H9 (cell line): ENCODE data around the gene CDC37L1. TPM values are rescaled to one million over a fixed set of nuclear protein-coding genes. Genes with fewer than 3 reads are reported as not detected.

ENCODE experiments used
- DNase-seq: peaks from one replicate; pipeline ENCODE4 v3.0.0-alpha.2; 2017
- H2AFZ ChIP-seq: one replicate; pipeline ENCODE4 v1.6.1; 2013; ENCODE audit warnings: mild to moderate bottlenecking, low read length, control low read depth, moderate library complexity
- H2AK5ac ChIP-seq: 2 replicates; pipeline ENCODE4 v1.6.1; 2013; ENCODE audit warnings: low read length, control low read depth, mixed read lengths; ENCODE audit not compliant: insufficient read length
- H2BK120ac ChIP-seq: one replicate; pipeline ENCODE4 v1.6.1; 2013; ENCODE audit warnings: low read depth, mild to moderate bottlenecking, low read length, control low read depth, inconsistent platforms; ENCODE audit not compliant: poor library complexity, severe bottlenecking
- H2BK12ac ChIP-seq: 2 replicates; pipeline ENCODE4 v1.6.1; 2013; ENCODE audit warnings: low read length, control low read depth, mixed read lengths, low read depth; ENCODE audit not compliant: insufficient read length
- H2BK15ac ChIP-seq: 2 replicates; pipeline ENCODE4 v1.6.1; 2013; ENCODE audit warnings: low read depth, low read length, control low read depth
- H2BK20ac ChIP-seq: one replicate; pipeline ENCODE4 v1.6.1; 2013; ENCODE audit warnings: low read depth, mild to moderate bottlenecking, low read length, control low read depth, inconsistent platforms; ENCODE audit not compliant: poor library complexity, severe bottlenecking
- H2BK5ac ChIP-seq: 2 replicates; pipeline ENCODE4 v1.6.1; 2013; ENCODE audit warnings: low read length, control low read depth, mixed read lengths; ENCODE audit not compliant: insufficient read length
- H3K14ac ChIP-seq: 2 replicates; pipeline ENCODE4 v1.6.1; 2013; ENCODE audit warnings: low read length, control low read depth; ENCODE audit not compliant: insufficient read depth
- H3K18ac ChIP-seq: 2 replicates; pipeline ENCODE4 v1.6.1; 2013; ENCODE audit warnings: low read depth, mild to moderate bottlenecking, mixed read lengths, low read length, control low read depth; ENCODE audit not compliant: insufficient read length
- H3K23ac ChIP-seq: 2 replicates; pipeline ENCODE4 v1.6.1; 2013; ENCODE audit warnings: low read length, control low read depth, mixed read lengths, low read depth; ENCODE audit not compliant: insufficient read length
- H3K23me2 ChIP-seq: 2 replicates; pipeline ENCODE4 v1.6.1; 2013; ENCODE audit warnings: low read depth, mild to moderate bottlenecking, mixed read lengths, low read length, control low read depth; ENCODE audit not compliant: insufficient read length, poor library complexity, severe bottlenecking
- H3K27ac ChIP-seq: 2 replicates; pipeline ENCODE4 v1.5.1; 2013; ENCODE audit warnings: low read length, control low read depth, mixed read lengths, low read depth; ENCODE audit not compliant: insufficient read length
- H3K27me3 ChIP-seq: 2 replicates; pipeline ENCODE4 v1.6.1; 2013; ENCODE audit warnings: low read length, control low read depth, inconsistent platforms; ENCODE audit not compliant: insufficient read depth
- H3K4ac ChIP-seq: 2 replicates; pipeline ENCODE4 v1.6.1; 2013; ENCODE audit warnings: low read depth, mild to moderate bottlenecking, control low read depth, inconsistent platforms, low read length, moderate library complexity
- H3K4me1 ChIP-seq: 2 replicates; pipeline ENCODE4 v1.6.1; 2013; ENCODE audit warnings: low read length, control low read depth, inconsistent platforms; ENCODE audit not compliant: insufficient read depth
- H3K4me2 ChIP-seq: 2 replicates; pipeline ENCODE4 v1.6.1; 2013; ENCODE audit warnings: low read length, control low read depth, mixed read lengths; ENCODE audit not compliant: insufficient read length, insufficient read depth
- H3K56ac ChIP-seq: 2 replicates; pipeline ENCODE4 v1.6.1; 2013; ENCODE audit warnings: low read depth, mild to moderate bottlenecking, mixed read lengths, low read length, control low read depth; ENCODE audit not compliant: insufficient read length
- H3K79me1 ChIP-seq: 2 replicates; pipeline ENCODE4 v1.6.1; 2013; ENCODE audit warnings: low read depth, mild to moderate bottlenecking, moderate library complexity, low read length, control low read depth, inconsistent platforms; ENCODE audit not compliant: insufficient read depth, poor library complexity, severe bottlenecking
- H3K79me2 ChIP-seq: 2 replicates; pipeline ENCODE4 v1.6.1; 2013; ENCODE audit warnings: low read length, control low read depth, inconsistent platforms; ENCODE audit not compliant: insufficient read depth
- H3K9ac ChIP-seq: 2 replicates; pipeline ENCODE4 v1.6.1; 2013; ENCODE audit warnings: low read length, control low read depth, mixed read lengths; ENCODE audit not compliant: insufficient read length; ENCODE audit errors: extremely low read depth
- H3K9me3 ChIP-seq: one replicate; pipeline ENCODE4 v1.6.1; 2013; ENCODE audit warnings: low read depth, low read length, inconsistent platforms; ENCODE audit not compliant: control insufficient read depth
- H3T11ph ChIP-seq: one replicate; pipeline ENCODE4 v1.6.1; 2013; ENCODE audit warnings: mild to moderate bottlenecking, low read length, control low read depth, inconsistent platforms
- H4K20me1 ChIP-seq: one replicate; pipeline ENCODE4 v1.6.1; 2013; ENCODE audit not compliant: control insufficient read depth, insufficient read length, insufficient read depth
- H4K5ac ChIP-seq: 2 replicates; pipeline ENCODE4 v1.6.1; 2013; ENCODE audit warnings: low read depth, mild to moderate bottlenecking, mixed read lengths, low read length, control low read depth; ENCODE audit not compliant: insufficient read length
- H4K8ac ChIP-seq: replicated peaks from 2 replicates; pipeline ENCODE4 v1.6.1; 2013; ENCODE audit warnings: low read length, control low read depth, mixed read lengths, low read depth; ENCODE audit not compliant: insufficient read length
- H4K91ac ChIP-seq: 2 replicates; pipeline ENCODE4 v1.6.1; 2013; ENCODE audit warnings: low read depth, mild to moderate bottlenecking, moderate library complexity, mixed read lengths, low read length, control low read depth; ENCODE audit not compliant: insufficient read length
- H3K27ac Mint-ChIP-seq, 3 experiments: 2 replicates in 2 of 3; 3 replicates in 1 of 3; pipeline ENCODE4 v1.8.0; 2020 to 2021; ENCODE audit warnings: mixed read lengths in 3 of 3, mild to moderate bottlenecking in 1 of 3, moderate library complexity in 1 of 3
- H3K27me3 Mint-ChIP-seq: 2 replicates; pipeline ENCODE4 v1.8.0; 2021; ENCODE audit warnings: low read depth, mild to moderate bottlenecking, moderate library complexity, mixed read lengths
- H3K36me3 Mint-ChIP-seq, 3 experiments: 2 replicates in 2 of 3; 3 replicates in 1 of 3; pipeline ENCODE4 v1.8.0; 2020 to 2021; ENCODE audit warnings: low read depth in 3 of 3, mixed read lengths in 3 of 3; ENCODE audit not compliant: insufficient read depth in 1 of 3
- H3K4me1 Mint-ChIP-seq, 2 experiments: 2 replicates each; pipeline ENCODE4 v1.8.0; 2020; ENCODE audit warnings: mixed read lengths in 2 of 2
- H3K4me3 Mint-ChIP-seq, 2 experiments: 2 replicates in 1 of 2; 3 replicates in 1 of 2; pipeline ENCODE4 v1.8.0; 2020 to 2021; ENCODE audit warnings: mild to moderate bottlenecking in 2 of 2, mixed read lengths in 2 of 2, moderate library complexity in 1 of 2
- H3K9me3 Mint-ChIP-seq, 2 experiments: 2 replicates in 1 of 2; 3 replicates in 1 of 2; pipeline ENCODE4 v1.8.0; 2020; ENCODE audit warnings: mild to moderate bottlenecking in 2 of 2, mixed read lengths in 2 of 2, moderate library complexity in 1 of 2
- CTCF ChIP-seq: fragments of 200-600 bp; sonication (generic); conservative IDR thresholded peaks from 3 replicates; pipeline ENCODE4 v1.8.0; 2021; ENCODE audit warnings: antibody characterized with exemption, mild to moderate bottlenecking
- WGBS: extraction: QIAGEN DNeasy Blood & Tissue Kit; methylation state at CpG from one replicate; pipeline ENCODE4 v1.1.7; 2013; ENCODE audit warnings: missing lambda C conversion rate, low lambda C conversion rate, mixed read lengths; ENCODE audit not compliant: insufficient read length; ENCODE audit errors: extremely low coverage; 5-methylcytosine and 5-hydroxymethylcytosine counted together
- total RNA-seq: library from RNA; stranded (reverse); gene quantifications from 2 replicates; pipeline ENCODE4 v1.2.1, GENCODE V29; 2021

The CDC37L1 gene
- total RNA-seq, 1 experiment from 2014 or later = 17.6 TPM

DNA sequence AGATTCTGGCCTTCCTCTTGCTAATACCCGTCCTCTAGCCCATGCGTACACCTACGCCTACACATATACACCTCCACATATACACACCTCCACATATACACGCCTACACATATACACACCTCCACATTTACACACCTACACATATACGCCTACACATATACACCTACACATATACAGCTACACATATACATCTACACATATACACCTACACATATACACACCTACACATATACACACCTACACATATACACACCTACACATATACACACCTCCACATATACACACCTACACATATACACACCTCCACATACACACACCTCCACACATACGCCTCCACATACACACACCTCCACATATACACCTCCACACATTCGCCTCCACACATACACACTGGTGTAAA lies 34.5 kb downstream of the CDC37L1 start:
- Histone ChIP-seq H2BK15ac (no peak overlapping the region), H4K91ac (no peak overlapping the region), H2BK5ac (no peak overlapping the region), H3T11ph (no peak overlapping the region), H3K9ac (no peak overlapping the region), H2AK5ac (no peak overlapping the region), H3K18ac (no peak overlapping the region), H3K79me2 (no peaks in the 10 kb centered on the region), H3K9me3 (no peaks in the 10 kb centered on the region), H3K4me1 (no peaks in the 10 kb centered on the region), H2BK12ac (no peak overlapping the region), H2AFZ (no peak overlapping the region), H3K14ac (no peak overlapping the region), H4K8ac (no peak overlapping the region), H3K79me1 (no peaks in the 10 kb centered on the region), H2BK120ac (no peak overlapping the region), H4K5ac (no peak overlapping the region), H3K23ac (no peak overlapping the region), H2BK20ac (no peak overlapping the region), H3K23me2 (no peaks in the 10 kb centered on the region), H3K4ac (no peak overlapping the region), H4K20me1 (no peaks in the 10 kb centered on the region), H3K56ac (no peak overlapping the region), H3K27me3 (no peaks in the 10 kb centered on the region), H3K4me2 (no peak overlapping the region), H3K27ac (no peak overlapping the region)
- H3K4me3 Mint-ChIP-seq = no peak overlapping the region
- H3K27ac Mint-ChIP-seq = no peak overlapping the region
- TF ChIP-seq CTCF = no peak
- no peaks in the 10 kb centered on the region for H3K27me3 Mint-ChIP-seq
- no peak for DNase-seq
- H3K36me3 Mint-ChIP-seq = peaks cover 14 to 71% (median 25%) of the 10 kb centered on the region in 3 experiments; a peak in 6 of 7 replicates
- H3K9me3 Mint-ChIP-seq = peaks cover 4 to 6% of the 10 kb centered on the region in 2 experiments; a peak in 3 of 5 replicates
- WGBS = 94% methylated on average over 3 of the region's 7 CpGs
- no peaks in the 10 kb centered on the region for H3K4me1 Mint-ChIP-seq
